GM19395 (cell line): ENCODE results near the gene PANK2.

Experiments used
- ATAC-seq: cut with Tn5 transposase; IDR thresholded peaks from one replicate; pipeline ENCODE4 v1.9.1; 2021; ENCODE audit warnings: mild to moderate bottlenecking, moderate library complexity; ENCODE audit not compliant: unreplicated experiment

PANK2 gene

DNA sequence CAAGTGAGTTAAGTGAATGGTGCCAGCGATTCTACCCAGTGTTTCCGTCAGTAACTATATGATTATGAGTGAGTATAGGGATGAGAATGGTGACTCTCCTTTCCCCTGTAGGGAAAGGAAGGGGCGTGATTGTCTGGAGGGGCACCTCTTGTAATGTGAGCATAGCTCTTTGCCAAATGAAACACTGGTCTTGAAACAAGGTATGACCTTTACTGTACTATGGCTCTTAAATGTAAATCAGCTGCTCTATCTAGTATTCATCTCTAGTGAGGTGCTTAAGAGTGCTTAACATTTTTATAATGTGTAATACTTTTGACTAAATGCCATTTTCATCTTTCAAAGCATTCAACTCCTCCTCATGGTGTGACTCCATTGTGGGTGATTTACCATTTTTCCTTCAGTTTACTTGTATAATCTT is 11.0 kb downstream of the PANK2 start:
- no peak for ATAC-seq

DNA sequence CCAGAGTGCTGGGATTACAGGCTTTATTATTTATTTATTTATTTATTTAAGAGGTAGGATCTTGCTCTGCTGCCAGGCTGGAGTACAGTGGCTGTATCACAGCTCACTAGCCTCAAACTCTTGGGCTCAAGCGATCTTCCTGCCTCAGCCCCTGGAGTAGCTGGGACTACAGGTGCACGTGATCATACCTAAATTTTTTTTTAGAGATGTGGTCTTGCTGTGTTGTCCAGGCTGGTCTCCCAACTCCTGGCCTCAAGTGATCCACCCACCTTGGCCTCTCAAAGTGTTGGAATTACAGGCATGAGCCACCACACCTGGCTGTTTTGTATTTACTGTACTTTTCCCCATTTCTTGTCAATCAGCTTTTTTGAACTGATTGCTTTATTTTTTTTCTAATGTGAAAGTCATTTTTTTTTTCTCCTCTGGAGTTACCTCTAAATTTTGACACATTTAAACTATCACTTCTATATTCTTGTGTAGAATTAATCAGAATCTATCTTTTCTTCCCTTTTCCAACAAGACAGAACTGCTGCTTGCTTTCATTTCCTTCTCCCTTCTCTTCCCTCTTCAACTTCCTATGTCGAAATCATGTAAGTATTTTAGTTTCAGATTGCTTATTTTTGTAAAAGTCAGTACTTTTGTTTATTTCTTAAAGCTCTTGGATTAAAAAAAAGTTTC is 12.0 kb downstream of the PANK2 start:
- ATAC-seq = no peak

DNA sequence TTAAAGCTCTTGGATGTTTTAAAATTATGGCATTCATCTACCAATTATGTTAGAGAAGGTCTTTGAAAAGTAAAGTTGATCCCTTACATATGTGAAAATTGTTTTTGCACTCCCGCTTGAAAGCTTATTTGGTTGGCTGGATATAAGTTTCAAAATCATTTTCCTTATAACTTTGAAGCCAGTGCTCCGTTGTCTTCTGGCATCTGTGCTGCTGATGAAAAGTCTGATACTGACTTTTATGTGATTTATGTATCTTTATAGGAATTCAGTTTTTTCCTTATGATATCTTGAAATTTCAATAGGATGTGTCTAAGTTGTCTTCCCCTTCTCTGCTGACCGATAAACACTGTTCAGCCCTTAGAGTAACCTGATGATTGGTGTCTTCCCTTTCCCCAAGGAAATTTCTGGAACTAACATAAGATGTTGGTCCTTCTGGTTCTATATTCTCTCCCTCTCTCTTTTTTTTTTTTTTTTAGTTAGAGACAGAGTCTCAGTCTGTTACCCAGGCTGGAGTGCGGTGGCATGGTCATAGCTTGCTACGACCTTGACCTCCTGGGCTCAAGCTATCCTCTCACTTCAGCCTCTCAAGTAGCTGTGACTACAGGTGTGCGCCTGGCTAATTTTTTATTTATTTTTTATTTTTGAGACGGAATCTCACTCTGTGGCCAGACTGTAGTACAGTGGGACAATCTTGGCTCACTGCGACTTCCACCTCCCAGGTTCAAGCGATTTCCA is 12.7 kb downstream of the PANK2 start:
- no peak for ATAC-seq

DNA sequence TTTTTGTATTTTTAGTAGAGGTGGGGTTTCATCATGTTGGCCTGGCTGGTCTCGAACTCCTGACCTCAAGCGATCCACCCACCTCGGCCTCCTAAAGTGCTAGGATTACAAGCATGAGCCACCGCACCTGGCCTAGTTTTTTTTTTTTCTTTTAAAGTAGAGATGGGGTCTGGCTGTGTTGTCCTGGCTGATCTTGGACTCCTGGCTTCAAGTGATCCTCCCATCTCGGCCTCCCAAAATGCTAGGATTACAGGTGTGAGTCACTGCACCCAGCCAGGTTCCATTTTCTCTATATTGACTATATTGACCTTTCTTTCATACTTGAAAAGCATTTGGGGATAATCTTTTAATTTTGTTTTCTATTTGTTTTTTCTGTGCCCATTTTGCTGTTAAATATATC is 13.3 kb downstream of the PANK2 start:
- ATAC-seq = no peak

DNA sequence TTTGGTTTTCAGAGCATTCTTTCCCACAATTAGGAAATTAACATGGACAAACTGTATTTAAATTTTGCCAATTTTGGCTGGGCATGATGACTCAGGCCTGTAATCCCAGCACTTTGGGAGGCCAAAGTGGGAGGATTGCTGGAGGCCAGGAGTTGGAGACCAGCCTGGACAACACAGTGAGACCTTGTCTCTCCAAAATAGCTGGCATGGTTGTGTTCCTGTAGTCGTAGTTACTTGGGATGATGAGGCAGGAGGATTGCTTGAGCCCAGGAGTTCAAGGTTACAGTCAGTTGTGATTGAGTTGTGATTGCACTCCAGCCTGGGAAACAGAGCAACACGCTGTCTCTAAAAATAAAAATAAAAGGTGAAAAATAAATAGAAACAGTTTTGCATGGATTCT is 15.0 kb downstream of the PANK2 start:
- no peak for ATAC-seq

DNA sequence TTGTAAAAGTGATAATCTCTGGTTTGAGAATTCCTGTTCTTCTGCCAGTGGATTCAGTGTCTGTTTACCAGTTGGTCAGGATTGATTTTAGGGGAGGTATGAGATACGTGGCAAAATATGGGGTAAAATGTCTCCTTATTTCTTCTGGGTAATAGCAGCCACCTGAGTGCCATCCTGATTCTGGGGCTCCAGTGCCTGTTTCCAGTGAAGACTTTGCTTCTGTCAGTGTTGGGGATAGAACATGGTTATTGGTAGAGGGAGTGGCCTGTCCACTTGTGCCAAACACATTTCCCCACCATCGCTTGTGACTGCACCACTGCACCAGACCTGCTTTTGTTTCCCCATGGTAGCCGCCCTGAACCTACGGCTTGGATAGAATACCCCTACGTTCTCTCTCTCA is 15.7 kb downstream of the PANK2 start:
- no peak for ATAC-seq

DNA sequence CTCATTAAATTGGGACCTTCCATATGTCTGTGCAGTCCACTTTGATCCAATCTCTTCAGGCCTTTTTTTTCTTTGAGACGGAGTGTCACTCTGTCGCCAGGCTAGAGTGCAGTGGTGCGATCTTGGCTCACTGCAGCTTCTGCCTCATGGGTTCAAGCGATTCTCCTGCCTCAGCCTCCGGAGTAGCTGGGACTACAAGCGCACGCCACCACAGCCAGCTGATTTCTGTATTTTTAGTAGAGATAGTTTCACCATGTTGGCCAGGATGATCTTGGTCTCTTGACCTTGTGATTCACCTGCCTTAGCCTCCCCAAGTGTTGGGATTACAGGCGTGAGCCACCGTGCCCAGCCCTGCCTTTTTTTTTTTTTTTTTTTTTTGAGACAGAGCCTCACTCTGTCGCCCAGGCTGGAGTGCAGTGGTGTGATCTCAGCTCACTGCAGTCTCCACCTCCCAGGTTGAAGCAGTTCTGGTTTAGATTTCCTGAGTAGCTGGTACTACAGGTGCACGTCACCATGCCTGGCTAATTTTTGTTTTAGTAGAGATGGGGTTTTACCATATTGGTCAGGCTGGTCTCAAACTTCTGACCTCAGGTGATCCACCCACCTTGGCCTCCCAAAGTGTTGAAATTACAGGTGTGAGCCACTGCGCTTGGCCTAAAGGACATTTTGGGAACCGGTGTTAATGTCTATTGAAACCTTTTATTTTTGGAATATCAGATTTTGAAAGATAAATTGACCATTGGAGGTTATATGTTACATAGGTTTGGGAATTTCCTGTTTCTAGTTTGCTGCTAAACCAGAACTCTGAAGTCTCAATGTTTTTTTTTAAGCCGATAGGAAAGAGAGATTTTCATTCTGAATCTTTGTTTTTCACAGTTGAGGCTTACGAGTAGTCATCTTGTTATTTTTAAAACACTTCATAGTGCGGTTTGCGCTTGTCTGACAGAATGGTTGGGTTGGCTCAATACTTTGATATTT is 17.8 kb downstream of the PANK2 start:
- ATAC-seq = peak; percentile 83

DNA sequence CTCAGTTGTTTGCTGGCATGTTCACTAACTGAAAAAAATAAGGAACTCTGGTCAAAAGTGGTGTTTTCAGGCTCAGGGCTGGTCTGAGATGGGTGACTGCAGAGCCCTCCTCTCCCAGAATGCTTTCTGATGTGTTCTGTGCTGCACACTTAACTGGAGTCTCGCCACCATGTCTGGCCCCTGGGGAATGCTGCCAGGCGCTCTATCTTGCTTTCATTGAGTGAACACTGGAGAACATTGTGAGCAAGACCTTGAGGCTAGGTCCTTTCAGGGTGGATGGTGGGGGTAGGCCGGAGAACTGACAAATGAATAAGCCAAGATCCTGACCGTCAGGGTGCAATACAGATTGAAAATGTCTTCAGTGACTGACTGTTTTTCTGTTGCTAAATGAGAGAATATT is 19.5 kb downstream of the PANK2 start:
- ATAC-seq = no peak

DNA sequence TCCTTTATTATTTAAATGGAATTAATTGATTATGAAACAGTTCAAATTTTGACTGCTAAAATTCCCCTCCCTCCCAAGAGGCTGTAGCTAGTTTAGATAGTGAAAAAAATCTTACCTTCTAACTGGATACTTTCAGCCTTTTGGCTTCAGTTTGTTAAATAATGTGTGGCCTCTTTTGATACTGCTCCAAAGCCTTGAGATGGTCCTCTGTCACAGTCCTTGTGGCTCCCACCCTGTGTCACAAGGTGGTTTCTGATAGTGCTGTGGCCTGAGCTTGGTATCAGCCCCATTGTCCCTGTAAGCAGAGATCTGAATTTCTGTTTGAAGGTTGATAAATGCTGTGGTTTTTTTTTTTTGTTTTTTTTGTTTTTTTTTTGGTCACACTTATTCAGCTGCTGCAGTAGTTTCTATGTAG is 20.8 kb downstream of the PANK2 start:
- ATAC-seq = no peak

DNA sequence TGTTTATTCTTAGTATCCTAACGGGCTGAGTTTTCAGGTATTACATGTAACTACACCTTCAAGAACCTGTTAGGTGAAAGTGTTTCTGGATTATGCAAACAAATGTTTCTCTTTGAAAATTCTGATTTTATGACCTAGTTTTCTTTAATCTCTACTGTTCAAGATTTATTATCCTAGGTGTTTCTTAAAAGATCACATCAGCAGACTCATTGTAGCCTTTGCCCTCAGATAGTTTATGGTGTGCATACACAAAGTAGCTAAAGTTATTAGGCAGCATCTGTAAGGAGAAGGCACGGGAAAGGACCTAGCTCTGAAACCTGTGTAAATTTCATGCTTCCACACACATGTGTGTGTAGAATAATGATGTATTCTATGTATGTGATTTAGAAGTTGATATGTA is 21.7 kb downstream of the PANK2 start:
- no peak for ATAC-seq

DNA sequence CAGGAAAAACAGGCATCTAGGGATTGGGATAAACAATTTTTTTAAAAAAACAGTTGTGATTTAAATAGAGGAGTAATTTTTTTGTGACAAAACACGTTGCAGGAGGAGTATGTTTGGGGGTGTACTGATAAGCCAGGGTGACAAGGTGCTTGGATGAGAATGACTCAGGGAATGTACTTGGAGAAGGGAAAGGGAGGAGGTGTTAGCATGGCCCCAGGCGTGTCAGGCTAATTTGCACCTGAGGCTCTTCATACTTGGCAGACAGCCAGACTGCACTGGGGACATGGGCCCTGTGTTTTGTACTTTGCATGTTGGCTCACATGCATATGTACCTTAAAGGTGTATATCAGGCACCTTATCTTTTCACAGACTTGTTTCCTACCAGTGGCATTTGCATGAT is 22.8 kb downstream of the PANK2 start:
- ATAC-seq = no peak

DNA sequence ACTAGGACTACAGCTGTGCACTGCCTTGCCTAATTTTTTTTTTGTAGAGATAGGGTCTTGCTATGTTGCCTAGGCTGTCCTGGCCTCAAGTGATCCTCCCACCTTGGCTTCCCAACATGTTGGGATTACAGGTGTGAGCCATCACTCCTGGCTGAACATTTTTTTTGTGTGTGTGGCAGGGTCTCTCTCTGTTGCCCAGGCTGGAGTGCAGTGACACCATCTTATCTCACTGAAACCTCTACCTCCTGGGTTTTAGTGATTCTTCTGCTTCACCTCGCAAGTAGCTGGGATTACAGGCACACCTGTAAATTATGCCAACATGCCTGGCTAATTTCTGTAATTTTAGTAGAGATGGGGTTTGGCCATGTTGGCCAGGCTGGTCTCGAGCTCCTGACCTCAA is 25.3 kb downstream of the PANK2 start:
- ATAC-seq = no peak

DNA sequence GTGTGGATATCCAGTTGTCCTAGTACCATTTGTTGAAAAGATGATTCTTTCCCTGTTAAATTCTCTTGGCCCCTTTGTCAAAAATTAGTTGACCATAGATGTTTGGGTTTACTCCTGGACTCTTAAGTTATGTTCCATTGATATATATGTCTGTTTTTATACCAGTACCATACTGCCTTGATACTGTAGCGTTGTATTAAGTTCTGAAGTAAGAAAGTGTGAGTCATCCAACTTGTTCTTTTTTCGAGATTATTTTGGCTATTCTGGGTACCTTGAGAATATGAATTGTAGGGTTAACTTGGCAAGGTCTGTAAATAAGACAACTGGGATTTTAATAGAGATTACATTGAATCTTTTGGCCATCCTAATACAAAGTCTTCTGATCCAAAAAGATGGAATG is 26.5 kb downstream of the PANK2 start:
- no peak for ATAC-seq

DNA sequence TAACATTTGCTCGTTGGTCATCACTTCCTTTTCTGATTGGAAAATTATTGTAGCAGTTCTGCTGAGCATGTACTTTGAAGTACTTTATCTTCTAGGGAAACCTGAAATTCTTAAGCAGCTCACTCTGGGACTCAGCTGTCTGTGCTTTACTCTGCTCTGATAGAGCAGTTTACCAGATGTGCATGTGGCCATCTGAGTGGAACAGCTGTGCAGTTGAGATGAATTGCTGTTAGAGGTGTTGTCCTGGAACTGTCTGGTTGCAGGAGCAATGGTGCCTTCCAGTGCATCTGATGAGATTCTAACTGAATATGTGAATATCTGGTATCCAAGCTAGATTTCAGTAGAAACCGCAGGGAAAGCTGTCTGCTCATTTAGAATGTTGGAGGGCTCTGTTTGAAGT is 27.2 kb downstream of the PANK2 start:
- ATAC-seq = no peak

DNA sequence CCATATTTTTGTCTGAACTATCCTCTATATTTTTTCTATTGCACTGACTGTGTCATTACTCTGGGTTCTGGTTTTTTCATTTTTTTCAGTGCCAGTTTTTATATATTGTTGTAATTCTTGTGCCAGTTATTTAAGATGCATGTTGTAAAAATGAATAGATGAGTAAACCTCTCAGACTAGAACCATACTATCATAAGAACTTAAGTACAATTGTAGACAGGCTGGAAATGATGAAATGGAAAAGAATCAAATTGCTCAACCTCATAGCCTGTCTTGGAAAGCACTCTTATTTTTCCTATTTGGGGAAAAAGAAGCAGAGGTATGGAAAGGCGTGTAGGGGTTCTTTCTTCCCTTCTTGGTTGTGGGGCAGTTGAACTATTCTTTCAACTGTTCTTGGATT is 30.2 kb downstream of the PANK2 start:
- ATAC-seq = no peak

DNA sequence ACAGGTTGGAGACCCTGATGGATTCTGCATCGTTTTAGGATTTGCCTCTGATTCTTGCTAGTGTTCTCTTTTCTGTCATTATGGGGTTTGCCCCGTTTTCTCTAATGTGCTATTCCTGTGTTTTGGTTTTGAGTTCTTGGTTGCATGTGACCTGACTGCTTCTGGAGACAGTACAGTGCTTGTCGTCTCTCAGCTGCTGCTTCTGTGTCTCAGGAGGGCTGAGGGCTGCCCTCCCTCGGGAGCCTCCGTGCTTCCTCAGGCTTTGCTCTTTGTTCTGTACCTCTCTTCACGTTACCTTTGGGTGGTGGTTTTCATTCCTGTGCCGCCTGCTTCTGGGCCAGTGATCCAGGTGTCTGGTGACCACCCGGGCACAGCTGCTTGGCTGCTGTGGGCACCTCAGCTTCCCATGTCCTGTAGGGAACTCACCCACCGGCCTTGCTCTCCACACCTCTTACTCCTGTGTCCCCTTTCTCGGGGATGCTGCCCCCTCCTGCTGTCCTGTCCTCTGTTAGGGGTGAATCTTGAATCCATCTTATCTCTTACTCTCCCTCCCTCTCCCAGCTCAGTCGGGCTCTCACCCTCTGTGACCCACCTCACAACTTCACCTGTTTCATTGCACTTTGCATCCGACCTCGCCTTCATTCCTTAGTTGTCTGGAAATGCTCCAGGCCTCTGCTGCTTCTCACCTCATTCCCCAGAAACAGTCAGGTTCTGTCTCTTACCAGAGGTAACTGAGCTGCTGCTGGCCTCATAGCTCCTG is 33.2 kb downstream of the PANK2 start:
- no peak for ATAC-seq

DNA sequence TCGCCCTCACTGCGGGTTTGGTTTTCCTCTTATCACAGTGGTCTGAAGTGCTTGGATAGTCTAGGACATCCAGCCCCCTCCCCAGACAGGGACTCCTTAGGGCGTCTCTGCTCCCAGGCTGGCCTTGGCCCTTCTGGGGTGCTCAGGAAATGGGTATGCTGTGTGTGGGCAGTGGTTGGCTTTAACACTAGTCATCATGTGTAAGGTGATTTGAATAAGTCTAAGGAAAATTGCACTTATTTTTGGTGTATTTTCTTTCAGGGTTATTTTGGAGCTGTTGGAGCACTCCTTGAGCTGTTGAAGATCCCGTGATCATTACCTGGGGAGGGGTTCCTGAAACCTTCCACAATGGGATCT is 33.8 kb downstream of the PANK2 start:
- no peak for ATAC-seq

DNA sequence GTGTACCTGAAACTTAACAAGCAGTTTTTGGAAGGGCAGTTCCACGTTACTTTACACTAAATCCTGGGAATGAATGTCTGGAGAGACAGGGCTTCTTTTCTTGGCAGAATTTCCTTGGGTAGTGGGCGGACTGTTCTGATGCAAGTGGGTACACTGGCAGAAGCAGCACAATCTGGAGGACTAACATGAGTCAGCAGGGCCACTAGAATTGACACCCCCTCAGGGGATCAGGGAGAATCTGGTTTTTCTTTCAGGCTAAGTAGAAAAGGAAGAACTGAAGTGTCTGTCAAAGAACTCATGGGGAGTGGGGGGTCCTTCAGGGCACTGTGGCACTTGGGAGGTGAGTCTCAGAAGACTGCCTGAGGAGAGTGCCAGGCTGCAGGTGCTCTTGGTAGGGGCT is 34.6 kb downstream of the PANK2 start:
- ATAC-seq = no peak

DNA sequence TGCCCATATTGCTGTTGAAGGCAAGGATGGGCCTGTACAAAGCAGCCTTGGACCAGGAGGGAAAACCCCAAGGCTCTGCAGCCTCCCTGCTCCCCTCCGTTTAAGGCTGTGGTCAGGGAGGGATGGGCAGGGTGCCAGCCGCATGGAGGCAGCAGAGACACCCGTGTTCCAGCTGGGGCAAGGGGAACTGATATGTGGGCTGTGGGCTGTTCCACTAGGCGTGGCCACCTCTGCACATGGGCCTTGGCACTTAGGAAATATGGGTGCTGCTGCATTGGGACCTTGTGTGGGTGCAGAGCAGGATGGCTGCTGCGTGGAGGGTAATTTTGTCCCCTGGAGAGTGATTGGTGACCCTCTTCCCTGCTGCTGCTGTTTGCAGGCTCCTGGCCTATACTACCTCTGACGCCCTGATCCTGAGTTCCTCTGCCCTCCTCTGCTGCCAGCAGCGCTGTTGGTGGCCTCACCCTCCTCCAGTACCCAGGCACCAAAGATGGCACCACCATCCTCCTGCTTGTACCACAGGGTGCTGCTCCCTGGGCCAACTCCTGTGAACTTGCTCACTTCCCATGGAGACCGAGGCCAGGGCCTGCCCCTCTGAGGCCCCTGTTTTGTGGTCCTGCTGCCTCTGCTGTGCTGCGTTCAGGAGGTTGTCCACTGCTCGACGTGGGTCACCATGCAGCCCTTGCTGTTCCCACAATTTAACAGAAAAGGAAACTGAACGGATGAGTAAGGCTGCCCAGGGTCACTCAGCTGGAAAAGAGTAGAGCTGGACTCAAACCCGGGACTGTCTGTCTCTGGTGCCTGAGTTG is 35.3 kb downstream of the PANK2 start:
- no peak for ATAC-seq

DNA sequence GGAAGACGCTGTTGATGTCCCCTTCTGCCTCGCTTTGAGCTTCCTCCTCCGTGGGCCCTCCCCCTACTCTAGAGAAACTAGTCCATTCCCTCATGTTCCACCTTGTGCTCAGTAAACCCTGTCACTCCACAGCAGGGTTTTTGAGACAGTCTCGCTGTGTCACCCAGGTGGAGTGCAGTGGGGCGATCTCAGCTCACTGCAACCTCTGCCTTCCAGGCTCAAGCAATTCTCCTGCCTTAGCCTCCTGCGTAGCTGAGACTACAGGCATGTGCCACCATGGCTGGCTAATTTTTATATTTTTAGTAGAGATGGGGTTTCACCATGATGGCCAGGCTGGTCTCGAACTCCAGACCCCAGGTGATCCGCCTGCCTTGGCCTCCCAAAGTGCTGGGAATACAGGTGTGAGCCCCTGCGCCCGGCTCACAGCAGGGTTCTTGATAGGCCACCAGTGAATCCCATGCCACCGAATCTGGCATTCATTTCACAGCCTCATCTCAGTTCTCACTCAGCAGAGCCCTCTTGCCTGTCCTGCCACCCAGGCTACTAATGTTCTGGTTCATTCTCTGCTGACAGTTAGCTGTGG is 36.0 kb downstream of the PANK2 start:
- ATAC-seq = no peak
